ENCODE results near the gene SPOCK1. TPM values are rescaled to one million over a fixed set of nuclear protein-coding genes. Genes with fewer than 3 reads are reported as not detected.

The SPOCK1 gene
- total RNA-seq, 1 experiment from 2014 or later, result 0.27 TPM

DNA sequence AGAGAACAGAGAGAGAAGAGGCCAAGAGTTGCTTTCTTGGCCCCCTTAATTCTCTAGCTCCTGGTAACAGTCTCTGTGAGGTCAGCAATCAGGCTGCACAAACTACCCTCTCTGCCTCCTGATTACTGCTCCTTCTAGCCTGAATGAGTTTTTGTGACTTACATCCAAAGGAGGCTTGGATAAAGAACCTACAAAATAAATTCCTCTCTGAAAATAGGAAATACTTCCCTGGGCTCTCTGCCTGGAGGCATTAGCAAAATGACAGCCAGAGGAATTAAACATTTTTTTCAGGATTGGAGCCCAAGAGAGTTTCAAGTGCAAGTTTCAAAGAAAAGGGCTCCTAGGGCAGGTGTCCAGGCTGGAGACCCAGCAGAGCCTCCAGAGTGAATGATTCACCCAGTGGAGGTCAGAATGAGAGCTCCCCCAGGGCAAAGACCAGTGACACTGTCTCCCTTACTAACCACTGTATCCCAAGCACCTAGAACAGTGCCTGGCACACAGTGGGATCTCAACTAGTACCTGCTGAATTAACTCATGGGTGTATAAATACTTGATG, 162.5 kb downstream of the SPOCK1 start (continued):
- no peak for TF ChIP-seq CTCF (IDR thresholded peaks at IDR 0.05 in 2 of 3, conservative IDR thresholded peaks at IDR 0.05 in 1 of 3; ENCODE audit: borderline replicate concordance in 1 of 3, insufficient read depth in 1 of 3, low read depth in 2 of 3, low read length in 2 of 3)

DNA sequence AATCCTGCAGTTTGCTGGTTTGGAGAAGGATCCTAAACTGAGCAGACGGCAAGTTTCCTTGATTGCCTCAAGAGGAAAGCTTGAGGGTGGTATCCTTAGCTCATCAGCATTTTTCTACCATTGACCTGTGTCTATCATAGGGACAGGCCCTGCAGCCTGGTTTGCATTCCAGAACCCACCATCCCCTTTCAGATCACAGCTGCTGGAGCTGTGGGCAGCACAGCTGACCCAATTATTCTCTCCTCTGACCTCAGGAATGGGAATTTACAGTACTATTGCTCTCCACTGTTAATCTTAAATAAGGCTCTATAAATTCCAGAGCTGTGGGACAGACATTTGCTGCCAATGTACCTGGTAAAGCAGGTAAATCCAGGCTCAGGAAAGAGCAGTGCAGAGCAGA, 163.0 kb downstream of the SPOCK1 start:
- ATAC-seq (no peak), DNase-seq (ENCODE audit: low read depth, low spot score) (no peak)
- no peaks in the 10 kb centered on the region for H3K9me2 ChIP-seq (ENCODE audit: insufficient read depth)
- no peaks in the 10 kb centered on the region for H3K36me3 ChIP-seq (ENCODE audit: control insufficient read depth in 1 of 2, insufficient read depth in 2 of 2, low read length in 2 of 2)
- no peak overlapping the region for H3K4me3 ChIP-seq (replicated peaks in 1 of 2; ENCODE audit: low read depth in 1 of 2, low read length in 2 of 2)
- intact Hi-C loops (cut with micrococcal nuclease), result no loop called here
- H4K20me1 ChIP-seq (ENCODE audit: insufficient read depth), result no peaks in the 10 kb centered on the region
- no peak overlapping the region for H3K4me2 ChIP-seq (ENCODE audit: low read length)
- H3K9me3 ChIP-seq (ENCODE audit: control insufficient read depth in 1 of 2, insufficient read depth in 1 of 2, low read depth in 1 of 2, low read length in 2 of 2), result no peaks in the 10 kb centered on the region
- POLR2A ChIA-PET, result no interaction called here
- TF ChIP-seq SP1 (IDR thresholded peaks at IDR 0.05; ENCODE audit: low read depth) (no peak), SRF (IDR thresholded peaks at IDR 0.05; ENCODE audit: low read depth) (no peak), ZFX (IDR thresholded peaks at IDR 0.05) (no peak), SIN3A (IDR thresholded peaks at IDR 0.05; ENCODE audit: low read depth) (no peak), ELF1 (IDR thresholded peaks at IDR 0.05; ENCODE audit: borderline replicate concordance, low read depth) (no peak), POLR2A (IDR thresholded peaks at IDR 0.05; ENCODE audit: borderline replicate concordance, extremely low read depth, insufficient read depth, insufficient read length) (no peak), CTCF (IDR thresholded peaks at IDR 0.05 in 2 of 3, conservative IDR thresholded peaks at IDR 0.05 in 1 of 3; ENCODE audit: borderline replicate concordance in 1 of 3, insufficient read depth in 1 of 3, low read depth in 2 of 3, low read length in 2 of 3) (no peak), RAD21 (IDR thresholded peaks at IDR 0.05; ENCODE audit: low read depth) (no peak), JUND (IDR thresholded peaks at IDR 0.05) (no peak), REST (IDR thresholded peaks at IDR 0.05; ENCODE audit: low read depth) (no peak), EZH2 (IDR thresholded peaks at IDR 0.05) (no peak), TCF7L2 (IDR thresholded peaks at IDR 0.05; ENCODE audit: borderline replicate concordance, extremely low read depth, insufficient read depth, insufficient read length) (no peak)
- TF ChIP-seq, protein P1, sequence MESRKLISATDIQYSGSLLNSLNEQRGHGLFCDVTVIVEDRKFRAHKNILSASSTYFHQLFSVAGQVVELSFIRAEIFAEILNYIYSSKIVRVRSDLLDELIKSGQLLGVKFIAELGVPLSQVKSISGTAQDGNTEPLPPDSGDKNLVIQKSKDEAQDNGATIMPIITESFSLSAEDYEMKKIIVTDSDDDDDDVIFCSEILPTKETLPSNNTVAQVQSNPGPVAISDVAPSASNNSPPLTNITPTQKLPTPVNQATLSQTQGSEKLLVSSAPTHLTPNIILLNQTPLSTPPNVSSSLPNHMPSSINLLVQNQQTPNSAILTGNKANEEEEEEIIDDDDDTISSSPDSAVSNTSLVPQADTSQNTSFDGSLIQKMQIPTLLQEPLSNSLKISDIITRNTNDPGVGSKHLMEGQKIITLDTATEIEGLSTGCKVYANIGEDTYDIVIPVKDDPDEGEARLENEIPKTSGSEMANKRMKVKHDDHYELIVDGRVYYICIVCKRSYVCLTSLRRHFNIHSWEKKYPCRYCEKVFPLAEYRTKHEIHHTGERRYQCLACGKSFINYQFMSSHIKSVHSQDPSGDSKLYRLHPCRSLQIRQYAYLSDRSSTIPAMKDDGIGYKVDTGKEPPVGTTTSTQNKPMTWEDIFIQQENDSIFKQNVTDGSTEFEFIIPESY (IDR thresholded peaks at IDR 0.05; ENCODE audit: extremely low read depth, insufficient replicate concordance, low read length), result no peak
- H3K9ac ChIP-seq (ENCODE audit: low read length), result no peak overlapping the region
- no peaks in the 10 kb centered on the region for H3K79me2 ChIP-seq (ENCODE audit: insufficient read depth, low read length)
- BruUV-seq (replicated peaks), result no TSS peak
- H2AFZ ChIP-seq (ENCODE audit: low read depth, low read length, poor library complexity, severe bottlenecking), result no peak overlapping the region
- no peak overlapping the region for H3K27ac ChIP-seq (ENCODE audit: low read depth, low read length)
- RAD21 ChIA-PET (ENCODE audit: low non-redundant PET in 1 of 2, low total read pairs in 2 of 2, uncharacterized antibody in 2 of 2, unreplicated experiment in 2 of 2), result no interaction called here
- peaks cover 26% of the 10 kb centered on the region for H3K27me3 ChIP-seq (ENCODE audit: insufficient read depth, low read length)
- CTCF ChIA-PET, result no interaction called here
- no peaks in the 10 kb centered on the region for H3K4me1 ChIP-seq (ENCODE audit: control insufficient read depth in 1 of 2, insufficient read depth in 2 of 2, low read length in 2 of 2)

All from HCT116 (cell line).